ENCODE measurements around the gene TSN.

GRCh38 chr2:121815216-121815615 lies 59.8 kb downstream of the TSN start:
- TF ChIP-seq CTCF (IDR thresholded peaks at IDR 0.05) (no peak), POLR2A (IDR thresholded peaks at IDR 0.05) (no peak), EP300 (IDR thresholded peaks at IDR 0.05) (no peak)

All from stomach (tissue), 4 donors.